Limb (tissue), 2 donors: ENCODE data around the gene C12orf60.
A peak's percentile ranks its signal among the peaks of the same experiment; 100 is the strongest.
"Not testable (repeated sequence)": the region's sequence is repeated elsewhere in the genome, so short reads cannot be mapped to it uniquely, and the experiment has no call there.

Experiments used
- DNase-seq, 2 donors: peaks; one replicate each; pipeline ENCODE4 v3.0.0-alpha.2; 2016; ENCODE audit errors: extremely low spot score in 2 of 2

Gene C12orf60

GRCh38 chr12:14803011-14803829, at the start of gene C12orf60, which contains the start of gene WBP11:
Gene C12orf60 (plus strand): TSS chr12:14803670. CDS start chr12:14822936, 19,266 bp downstream.
Gene WBP11 (minus strand): TSS chr12:14803478. CDS start chr12:14801383, 2,095 bp downstream.
- peak; percentile 92 to 99 for DNase-seq

GRCh38 chr12:14756334-14757143, 46.9 kb upstream of the C12orf60 start:
- no peak for DNase-seq

DNA sequence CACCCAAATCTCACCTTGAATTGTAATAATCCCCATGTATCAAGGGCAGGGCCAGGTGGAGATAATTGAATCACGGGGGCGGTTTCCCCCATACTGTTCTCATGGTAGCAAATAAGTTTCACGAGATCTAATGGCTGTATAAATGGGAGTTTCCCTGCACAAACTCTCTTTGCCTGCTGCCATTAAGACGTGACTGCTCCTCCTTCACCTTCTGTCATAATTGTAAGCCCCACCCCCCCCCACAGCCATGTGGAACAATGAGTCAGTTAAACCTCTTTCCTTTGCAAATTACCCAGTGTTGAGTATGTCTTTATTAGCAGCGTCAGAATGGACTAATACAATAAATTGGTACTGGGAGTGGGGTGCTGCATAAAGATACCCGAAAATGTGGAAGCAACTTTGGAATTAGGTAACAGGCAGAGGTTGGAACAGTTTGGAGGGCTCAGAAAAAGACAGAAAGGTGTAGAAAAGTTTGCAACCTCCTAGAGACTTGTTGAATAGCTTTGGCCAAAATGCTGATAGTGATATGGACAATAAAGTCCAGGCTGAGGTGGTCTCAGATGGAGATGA, 43.7 kb upstream of the C12orf60 start:
- not testable (repeated sequence) for DNase-seq

GRCh38 chr12:14765398-14765797, 38.1 kb upstream of the C12orf60 start:
- no peak for DNase-seq

DNA sequence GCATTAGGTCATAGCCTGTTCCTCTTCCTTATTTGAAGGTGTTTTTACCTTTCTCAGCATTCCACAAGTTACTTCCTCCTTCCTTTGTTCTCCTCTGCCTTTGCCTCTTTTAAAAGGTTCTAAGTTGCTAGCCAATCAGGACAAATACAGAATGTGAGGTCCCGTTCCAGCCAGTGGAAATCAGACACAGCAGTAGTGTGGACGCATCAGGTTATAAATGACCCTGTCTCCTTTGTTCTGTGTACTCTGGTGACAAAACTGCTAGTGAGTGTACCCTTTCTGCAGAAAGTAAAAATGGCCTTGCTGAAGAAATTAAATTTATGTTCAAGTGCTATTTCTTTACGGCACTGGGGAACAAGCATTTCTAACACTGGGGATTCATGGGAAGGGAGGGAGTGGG, 37.5 kb upstream of the C12orf60 start:
- not testable (repeated sequence) for DNase-seq

GRCh38 chr12:14766649-14767215, 36.7 kb upstream of the C12orf60 start:
- no peak for DNase-seq

- no peak for DNase-seq
Measured at GRCh38 chr12:14767617-14768016, 35.9 kb upstream of the C12orf60 start.

GRCh38 chr12:14768823-14769405, 34.6 kb upstream of the C12orf60 start:
- no peak for DNase-seq

- peak in 1 of 2 donors; percentile 27 for DNase-seq
Measured at GRCh38 chr12:14769466-14769968, 34.0 kb upstream of the C12orf60 start.

GRCh38 chr12:14769969-14770495, 33.4 kb upstream of the C12orf60 start:
- DNase-seq: peak; percentile 64 to 88

DNA sequence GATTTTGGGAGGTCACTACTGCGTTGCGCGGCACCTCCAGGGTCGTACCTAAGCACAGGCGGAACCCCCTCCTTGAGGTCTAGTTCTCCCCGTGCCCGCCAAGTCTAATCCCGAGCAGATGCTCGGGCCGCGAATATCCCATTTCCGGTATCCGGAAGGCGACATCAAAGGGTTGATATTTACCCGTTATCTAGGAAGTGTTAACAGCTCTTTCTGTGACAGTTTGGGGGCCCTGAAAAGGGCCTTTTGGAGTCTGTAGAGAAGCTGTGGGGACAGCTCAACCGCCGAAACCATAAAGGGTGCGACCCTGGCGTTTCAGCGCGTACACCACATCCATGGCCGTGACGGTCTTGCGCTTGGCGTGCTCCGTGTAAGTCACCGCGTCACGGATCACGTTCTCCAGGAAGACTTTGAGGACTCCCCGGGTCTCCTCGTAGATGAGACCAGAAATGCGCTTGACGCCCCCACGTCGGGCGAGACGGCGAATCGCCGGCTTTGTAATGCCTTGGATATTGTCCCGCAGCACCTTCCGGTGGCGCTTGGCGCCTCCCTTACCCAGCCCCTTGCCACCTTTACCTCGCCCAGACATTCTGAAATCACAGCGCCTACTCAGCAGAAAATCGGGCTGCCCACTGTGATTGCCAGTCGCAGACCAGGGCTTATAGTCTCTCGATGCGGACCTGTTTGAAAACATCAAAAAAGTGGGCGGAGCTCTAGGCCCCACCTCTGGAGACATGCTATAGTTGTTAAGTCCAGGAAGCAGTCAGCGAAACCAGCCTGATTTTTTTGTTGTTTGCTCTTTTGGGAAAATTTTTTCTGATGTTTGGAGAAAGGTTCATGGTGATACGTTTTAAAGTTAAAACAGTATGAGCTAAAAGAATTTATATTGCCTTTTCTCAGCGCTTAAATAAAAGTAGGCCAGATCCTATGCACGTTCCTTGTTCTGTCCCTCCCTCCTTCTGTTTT, 32.7 kb upstream of the C12orf60 start:
- DNase-seq: peak; percentile 89 to 92

GRCh38 chr12:14771651-14772137, 31.8 kb upstream of the C12orf60 start:
- peak in 1 of 2 donors; percentile 48 for DNase-seq

GRCh38 chr12:14772946-14773345, 30.5 kb upstream of the C12orf60 start:
- DNase-seq: no peak

GRCh38 chr12:14773685-14774073, 29.8 kb upstream of the C12orf60 start:
- peak in 1 of 2 donors; percentile 5 for DNase-seq

GRCh38 chr12:14774074-14774905, 29.2 kb upstream of the C12orf60 start:
- peak; percentile 92 to 96 for DNase-seq

- peak; percentile 14 to 76 for DNase-seq
Measured at GRCh38 chr12:14774906-14775635, 28.4 kb upstream of the C12orf60 start.

DNA sequence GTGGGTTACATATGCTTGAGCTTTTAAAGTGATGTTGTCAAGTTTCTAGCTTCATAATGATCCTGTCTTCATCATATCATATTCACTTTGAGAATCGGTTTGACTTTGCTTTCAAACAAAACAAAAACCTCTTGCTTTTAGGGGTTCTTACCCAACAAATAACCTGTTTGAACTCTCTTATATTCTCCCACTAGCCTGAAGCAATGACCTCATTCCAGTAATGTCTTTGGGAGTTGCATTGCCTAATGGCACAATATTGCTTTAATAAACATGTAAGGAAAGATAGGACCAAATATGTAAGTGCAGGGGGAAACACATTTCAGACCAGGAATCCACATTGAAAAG, 27.9 kb upstream of the C12orf60 start:
- no peak for DNase-seq
